ENCODE measurements around the gene PRELID2.

The PRELID2 gene

DNA sequence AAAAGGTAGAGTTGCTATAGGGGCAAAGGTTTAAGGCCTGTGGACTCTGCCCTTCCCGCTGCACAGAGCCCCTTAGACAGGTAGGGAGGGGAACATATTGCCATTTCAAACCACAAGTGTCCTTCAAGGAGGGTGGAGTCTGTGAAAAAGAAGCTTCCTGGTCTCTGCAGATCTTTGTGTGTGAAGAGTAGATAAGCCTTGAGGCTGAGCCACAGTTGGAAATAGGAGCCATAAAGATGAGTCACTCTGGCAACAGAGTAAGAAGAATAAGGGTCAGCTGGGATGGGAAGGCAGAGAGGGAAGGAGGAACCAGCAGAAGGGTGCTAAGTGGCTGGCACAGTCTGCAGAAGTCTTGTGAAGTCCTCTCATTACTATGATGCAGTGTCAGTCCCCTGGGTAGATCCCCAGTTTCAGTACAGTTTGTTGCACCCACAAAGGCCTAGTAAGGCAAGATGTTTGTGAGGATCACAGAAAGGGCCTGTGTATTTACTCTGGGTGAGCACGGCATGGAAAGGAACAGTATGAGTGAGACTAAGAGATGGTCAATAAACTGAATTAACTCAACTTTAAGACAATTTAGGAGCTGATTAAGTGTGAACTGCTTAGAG is 19.6 kb upstream of the PRELID2 start:
- Histone ChIP-seq H3K79me2 (ENCODE audit: low read length) (no peaks in the 10 kb centered on the region), H3K27ac (ENCODE audit: low read length) (no peak overlapping the region), H3K36me3 (replicated peaks; ENCODE audit: low read depth, low read length) (no peaks in the 10 kb centered on the region), H3K9me3 (ENCODE audit: insufficient read depth, low read length) (no peaks in the 10 kb centered on the region), H3K9ac (ENCODE audit: low read length) (no peak overlapping the region), H3K27me3 (ENCODE audit: low read depth, low read length) (no peaks in the 10 kb centered on the region), H3K4me3 (ENCODE audit: low read length) (no peak overlapping the region), H2AFZ (ENCODE audit: low read depth, low read length) (no peak overlapping the region), H3K4me2 (ENCODE audit: low read length) (no peak overlapping the region), H3K4me1 (ENCODE audit: low read length) (no peaks in the 10 kb centered on the region), H4K20me1 (ENCODE audit: insufficient read depth, low read length) (no peaks in the 10 kb centered on the region)
- TF ChIP-seq, protein P1, sequence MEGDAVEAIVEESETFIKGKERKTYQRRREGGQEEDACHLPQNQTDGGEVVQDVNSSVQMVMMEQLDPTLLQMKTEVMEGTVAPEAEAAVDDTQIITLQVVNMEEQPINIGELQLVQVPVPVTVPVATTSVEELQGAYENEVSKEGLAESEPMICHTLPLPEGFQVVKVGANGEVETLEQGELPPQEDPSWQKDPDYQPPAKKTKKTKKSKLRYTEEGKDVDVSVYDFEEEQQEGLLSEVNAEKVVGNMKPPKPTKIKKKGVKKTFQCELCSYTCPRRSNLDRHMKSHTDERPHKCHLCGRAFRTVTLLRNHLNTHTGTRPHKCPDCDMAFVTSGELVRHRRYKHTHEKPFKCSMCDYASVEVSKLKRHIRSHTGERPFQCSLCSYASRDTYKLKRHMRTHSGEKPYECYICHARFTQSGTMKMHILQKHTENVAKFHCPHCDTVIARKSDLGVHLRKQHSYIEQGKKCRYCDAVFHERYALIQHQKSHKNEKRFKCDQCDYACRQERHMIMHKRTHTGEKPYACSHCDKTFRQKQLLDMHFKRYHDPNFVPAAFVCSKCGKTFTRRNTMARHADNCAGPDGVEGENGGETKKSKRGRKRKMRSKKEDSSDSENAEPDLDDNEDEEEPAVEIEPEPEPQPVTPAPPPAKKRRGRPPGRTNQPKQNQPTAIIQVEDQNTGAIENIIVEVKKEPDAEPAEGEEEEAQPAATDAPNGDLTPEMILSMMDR (IDR thresholded peaks at IDR 0.05; ENCODE audit: low read depth, low read length) = no peak

DNA sequence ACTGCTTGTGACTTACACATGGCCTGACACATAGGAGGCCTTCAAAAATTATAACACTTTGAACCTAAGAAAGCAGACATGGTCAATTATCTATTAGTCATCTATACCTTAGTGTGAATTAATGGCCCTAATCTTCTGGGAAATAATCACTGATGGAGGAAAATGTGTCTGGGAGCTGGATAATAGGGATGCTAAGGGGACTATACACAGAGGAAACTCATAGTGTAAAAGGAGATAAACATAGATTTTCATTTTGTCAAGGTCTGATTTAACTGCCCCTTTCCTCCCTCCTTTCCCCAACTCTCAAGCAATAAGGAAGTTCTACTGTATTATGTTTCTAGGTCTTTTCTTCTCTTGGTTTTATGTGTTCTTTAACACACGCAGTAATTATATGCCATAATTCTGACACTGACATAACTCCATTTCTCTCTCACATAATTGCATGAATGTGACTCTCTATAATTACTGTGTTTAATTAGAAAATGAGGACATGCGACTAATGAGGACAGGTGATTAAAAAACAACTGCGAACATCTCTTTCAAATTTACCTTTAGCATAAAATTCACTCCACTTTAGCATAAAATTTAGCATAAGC is 18.7 kb upstream of the PRELID2 start:
- Histone ChIP-seq H3K9me3 (ENCODE audit: insufficient read depth, low read length) (no peaks in the 10 kb centered on the region), H2AFZ (ENCODE audit: low read depth, low read length) (no peak overlapping the region), H3K79me2 (ENCODE audit: low read length) (no peaks in the 10 kb centered on the region), H3K4me3 (ENCODE audit: low read length) (no peak overlapping the region), H3K4me2 (ENCODE audit: low read length) (no peak overlapping the region), H3K27ac (ENCODE audit: low read length) (no peak overlapping the region), H3K4me1 (ENCODE audit: low read length) (no peaks in the 10 kb centered on the region), H3K27me3 (ENCODE audit: low read depth, low read length) (no peaks in the 10 kb centered on the region), H3K36me3 (replicated peaks; ENCODE audit: low read depth, low read length) (no peaks in the 10 kb centered on the region), H3K9ac (ENCODE audit: low read length) (no peak overlapping the region), H4K20me1 (ENCODE audit: insufficient read depth, low read length) (no peaks in the 10 kb centered on the region)
- TF ChIP-seq, protein P1 (IDR thresholded peaks at IDR 0.05; ENCODE audit: low read depth, low read length) = no peak
- TF ChIP-seq EZH2phosphoT487 (IDR thresholded peaks at IDR 0.05; ENCODE audit: low read depth) = no peak

DNA sequence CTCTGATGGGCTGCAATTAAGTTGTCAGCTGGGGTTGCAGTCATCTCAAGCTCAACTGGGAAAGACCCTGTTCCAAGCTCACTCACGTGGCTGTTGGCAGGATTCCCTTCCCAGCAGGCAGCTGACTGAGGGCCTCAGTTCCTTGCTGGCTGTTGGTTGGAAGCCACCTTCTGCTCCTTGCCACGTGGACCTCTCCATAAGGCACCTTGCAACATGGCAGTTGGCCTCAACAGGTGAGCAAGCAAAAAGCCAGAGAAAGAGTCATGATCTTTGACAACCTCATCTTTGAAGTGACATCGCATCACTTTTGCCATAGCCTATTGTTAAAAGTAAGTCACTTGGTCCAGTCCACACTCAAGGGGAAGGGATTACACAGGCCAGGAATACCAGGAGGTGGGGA is 17.8 kb upstream of the PRELID2 start:
- Histone ChIP-seq H3K36me3 (replicated peaks; ENCODE audit: low read depth, low read length) (no peaks in the 10 kb centered on the region), H3K4me3 (ENCODE audit: low read length) (no peak overlapping the region), H3K9ac (ENCODE audit: low read length) (no peak overlapping the region)

DNA sequence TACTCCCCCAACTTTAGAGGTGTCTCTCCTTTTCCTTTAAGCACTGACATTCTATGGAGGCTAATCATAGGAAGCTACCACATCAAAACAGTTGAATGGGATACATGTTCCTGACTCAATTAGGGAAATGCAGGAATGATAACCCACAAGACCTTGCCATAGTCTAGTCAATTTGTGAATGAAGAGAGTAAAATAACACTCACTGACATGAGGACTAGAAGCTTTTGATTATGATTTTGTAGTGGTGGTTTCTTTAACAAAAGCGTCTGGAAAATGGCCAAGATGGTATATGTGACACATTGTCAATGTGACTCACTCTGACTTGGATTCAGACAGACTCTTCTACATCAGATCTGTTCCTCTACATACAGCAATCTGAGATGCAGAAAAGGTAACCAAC is 13.7 kb upstream of the PRELID2 start:
- H3K27me3 ChIP-seq (ENCODE audit: low read depth, low read length) = no peaks in the 10 kb centered on the region; the same call in 1 of the 2 replicates
- no peak overlapping the region for H3K9ac ChIP-seq (ENCODE audit: low read length)
- H3K79me2 ChIP-seq (ENCODE audit: low read length) = no peaks in the 10 kb centered on the region
- no peaks in the 10 kb centered on the region for H3K9me3 ChIP-seq (ENCODE audit: insufficient read depth, low read length)
- H3K27ac ChIP-seq (ENCODE audit: low read length) = no peak overlapping the region
- no peak overlapping the region for H3K4me2 ChIP-seq (ENCODE audit: low read length)
- H4K20me1 ChIP-seq (ENCODE audit: insufficient read depth, low read length) = no peaks in the 10 kb centered on the region
- no peaks in the 10 kb centered on the region for H3K36me3 ChIP-seq (replicated peaks; ENCODE audit: low read depth, low read length)
- no peaks in the 10 kb centered on the region for H3K4me1 ChIP-seq (ENCODE audit: low read length)
- H2AFZ ChIP-seq (ENCODE audit: low read depth, low read length) = no peak overlapping the region
- H3K4me3 ChIP-seq (ENCODE audit: low read length) = no peak overlapping the region
- no peak for TF ChIP-seq EZH2phosphoT487 (IDR thresholded peaks at IDR 0.05; ENCODE audit: low read depth)
- TF ChIP-seq, protein P1 (IDR thresholded peaks at IDR 0.05; ENCODE audit: low read depth, low read length) = no peak

More for the DNA sequence above, 17.8 kb upstream of the PRELID2 start:
- H3K4me1 ChIP-seq (ENCODE audit: low read length) = no peaks in the 10 kb centered on the region
- no peaks in the 10 kb centered on the region for H4K20me1 ChIP-seq (ENCODE audit: insufficient read depth, low read length)
- no peak overlapping the region for H2AFZ ChIP-seq (ENCODE audit: low read depth, low read length)
- no peaks in the 10 kb centered on the region for H3K79me2 ChIP-seq (ENCODE audit: low read length)
- H3K4me2 ChIP-seq (ENCODE audit: low read length) = no peak overlapping the region
- TF ChIP-seq, protein P1 (IDR thresholded peaks at IDR 0.05; ENCODE audit: low read depth, low read length) = no peak
- TF ChIP-seq EZH2phosphoT487 (IDR thresholded peaks at IDR 0.05; ENCODE audit: low read depth) = no peak
- H3K27ac ChIP-seq (ENCODE audit: low read length) = no peak overlapping the region
- no peaks in the 10 kb centered on the region for H3K27me3 ChIP-seq (ENCODE audit: low read depth, low read length)
- H3K9me3 ChIP-seq (ENCODE audit: insufficient read depth, low read length) = no peaks in the 10 kb centered on the region

Data from OCI-LY3 (cell line).